GM12892 (cell line): Measurements from ENCODE around the gene THUMPD1.

Experiments used
- POLR2A ChIP-seq: IDR thresholded peaks from 2 replicates; pipeline ENCODE4 v1.6.1; 2011; ENCODE audit warnings: low read depth, low read length, control low read depth
- POLR2AphosphoS5 ChIP-seq: IDR thresholded peaks from 2 replicates; pipeline ENCODE4 v1.6.1; 2011; ENCODE audit warnings: low read depth, low read length, control low read depth
- TAF1 ChIP-seq: IDR thresholded peaks from 2 replicates; pipeline ENCODE4 v1.6.1; 2011; ENCODE audit warnings: low read depth, mild to moderate bottlenecking, control low read depth, low read length, borderline replicate concordance

- TF ChIP-seq POLR2A (no peak), POLR2AphosphoS5 (no peak), TAF1 (no peak)
Measured at GRCh38 chr16:20683812-20684211, 57.8 kb downstream of the THUMPD1 start.
